Vagina (tissue), 2 donors: ENCODE measurements around the gene CHRDL2.

Experiments used
- POLR2A ChIP-seq, 2 donors: fragments of 450-650 bp; IDR thresholded peaks; one replicate each; pipeline ENCODE4 v1.6.1; 2017; ENCODE audit warnings: antibody characterized with exemption in 2 of 2, mild to moderate bottlenecking in 2 of 2, moderate library complexity in 2 of 2
- TF ChIP-seq, protein P1 (sequence below), 3 experiments: fragments of 450-650 bp in 2 of 3; fragments of 200-600 bp in 1 of 3; sonication (generic) in 1 of 3; IDR thresholded peaks; one replicate each; pipeline ENCODE4 v1.5.1; 2017 to 2019; ENCODE audit warnings: antibody characterized with exemption in 3 of 3, mild to moderate bottlenecking in 2 of 3, moderate library complexity in 2 of 3

DNA sequence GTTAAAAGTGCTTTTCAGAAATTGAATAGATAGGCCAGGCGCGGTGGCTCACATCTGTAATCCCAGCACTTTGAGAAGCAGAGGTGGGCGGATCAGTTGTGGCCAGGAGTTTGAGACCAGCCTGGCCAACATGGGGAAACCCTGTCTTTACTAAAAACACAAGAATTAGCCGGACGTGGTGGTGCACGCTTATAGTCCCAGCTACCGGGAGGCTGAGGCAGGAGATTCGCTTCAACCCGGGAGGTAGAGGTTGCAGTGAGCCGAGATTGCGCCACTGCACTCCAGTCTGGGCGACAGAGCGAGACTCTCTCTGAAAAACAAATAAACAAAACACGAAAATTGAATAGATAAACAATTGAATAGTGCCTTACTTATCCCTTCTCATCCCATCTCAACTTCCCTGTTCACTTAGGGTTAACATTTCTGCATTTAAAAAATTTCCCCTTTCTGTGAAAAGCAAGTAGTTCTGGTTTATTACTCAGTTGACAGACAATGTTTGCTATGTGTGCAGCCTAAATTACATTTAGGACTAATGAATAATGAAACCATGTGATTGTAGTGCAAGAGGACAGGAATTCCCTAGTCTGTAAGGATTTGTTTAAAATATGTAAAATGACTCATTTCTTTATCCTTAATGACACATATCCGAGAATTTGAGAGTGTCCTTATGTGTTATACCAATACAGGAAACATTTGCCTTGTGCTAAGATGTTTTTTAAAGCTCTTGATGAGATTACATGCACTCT is 23.5 kb upstream of the CHRDL2 start:
- TF ChIP-seq POLR2A (IDR thresholded peaks at IDR 0.05) = no peak
- TF ChIP-seq, protein P1, sequence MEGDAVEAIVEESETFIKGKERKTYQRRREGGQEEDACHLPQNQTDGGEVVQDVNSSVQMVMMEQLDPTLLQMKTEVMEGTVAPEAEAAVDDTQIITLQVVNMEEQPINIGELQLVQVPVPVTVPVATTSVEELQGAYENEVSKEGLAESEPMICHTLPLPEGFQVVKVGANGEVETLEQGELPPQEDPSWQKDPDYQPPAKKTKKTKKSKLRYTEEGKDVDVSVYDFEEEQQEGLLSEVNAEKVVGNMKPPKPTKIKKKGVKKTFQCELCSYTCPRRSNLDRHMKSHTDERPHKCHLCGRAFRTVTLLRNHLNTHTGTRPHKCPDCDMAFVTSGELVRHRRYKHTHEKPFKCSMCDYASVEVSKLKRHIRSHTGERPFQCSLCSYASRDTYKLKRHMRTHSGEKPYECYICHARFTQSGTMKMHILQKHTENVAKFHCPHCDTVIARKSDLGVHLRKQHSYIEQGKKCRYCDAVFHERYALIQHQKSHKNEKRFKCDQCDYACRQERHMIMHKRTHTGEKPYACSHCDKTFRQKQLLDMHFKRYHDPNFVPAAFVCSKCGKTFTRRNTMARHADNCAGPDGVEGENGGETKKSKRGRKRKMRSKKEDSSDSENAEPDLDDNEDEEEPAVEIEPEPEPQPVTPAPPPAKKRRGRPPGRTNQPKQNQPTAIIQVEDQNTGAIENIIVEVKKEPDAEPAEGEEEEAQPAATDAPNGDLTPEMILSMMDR (IDR thresholded peaks at IDR 0.05) = no peak
